ENCODE data around the gene HOXA3. TPM values are rescaled to one million over a fixed set of nuclear protein-coding genes. Genes with fewer than 3 reads are reported as not detected.

The HOXA3 gene
- total RNA-seq, 1 experiment from 2014 or later: 50.5 TPM

- TF ChIP-seq, protein P1, sequence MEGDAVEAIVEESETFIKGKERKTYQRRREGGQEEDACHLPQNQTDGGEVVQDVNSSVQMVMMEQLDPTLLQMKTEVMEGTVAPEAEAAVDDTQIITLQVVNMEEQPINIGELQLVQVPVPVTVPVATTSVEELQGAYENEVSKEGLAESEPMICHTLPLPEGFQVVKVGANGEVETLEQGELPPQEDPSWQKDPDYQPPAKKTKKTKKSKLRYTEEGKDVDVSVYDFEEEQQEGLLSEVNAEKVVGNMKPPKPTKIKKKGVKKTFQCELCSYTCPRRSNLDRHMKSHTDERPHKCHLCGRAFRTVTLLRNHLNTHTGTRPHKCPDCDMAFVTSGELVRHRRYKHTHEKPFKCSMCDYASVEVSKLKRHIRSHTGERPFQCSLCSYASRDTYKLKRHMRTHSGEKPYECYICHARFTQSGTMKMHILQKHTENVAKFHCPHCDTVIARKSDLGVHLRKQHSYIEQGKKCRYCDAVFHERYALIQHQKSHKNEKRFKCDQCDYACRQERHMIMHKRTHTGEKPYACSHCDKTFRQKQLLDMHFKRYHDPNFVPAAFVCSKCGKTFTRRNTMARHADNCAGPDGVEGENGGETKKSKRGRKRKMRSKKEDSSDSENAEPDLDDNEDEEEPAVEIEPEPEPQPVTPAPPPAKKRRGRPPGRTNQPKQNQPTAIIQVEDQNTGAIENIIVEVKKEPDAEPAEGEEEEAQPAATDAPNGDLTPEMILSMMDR (conservative IDR thresholded peaks at IDR 0.05): no peak
- TF ChIP-seq EZH2 (IDR thresholded peaks at IDR 0.05; ENCODE audit: low read depth): no peak
- Histone ChIP-seq H3K27ac (0 out of 2 replicates have a peak overlapping the region, but pooled peaks have one; percentile 4), H3F3A (ENCODE audit: insufficient read depth, low read depth) (peaks cover 53% of the 10 kb centered on the region), H3K9me2 (ENCODE audit: insufficient read depth) (no peaks in the 10 kb centered on the region), H3K79me2 (ENCODE audit: low read depth) (peaks cover 74% of the 10 kb centered on the region), H3K4me2 (no peak overlapping the region), H3K4me1 (replicated peaks; ENCODE audit: insufficient read depth) (peaks cover 29% of the 10 kb centered on the region), H3K9me3 (ENCODE audit: insufficient read depth, low read depth) (no peaks in the 10 kb centered on the region), H3K36me3 (ENCODE audit: low read depth) (peaks cover 41% of the 10 kb centered on the region), H3K4me3 (no peak overlapping the region), H2AFZ (no peak overlapping the region), H3K27me3 (ENCODE audit: insufficient read depth, low read depth) (no peaks in the 10 kb centered on the region), H4K20me1 (ENCODE audit: insufficient read depth) (no peaks in the 10 kb centered on the region)
- intact Hi-C loops (cut with micrococcal nuclease; ENCODE audit: unreplicated experiment): no loop called here
- DNase-seq: no peak
- no TSS peak for BruUV-seq (replicated peaks)
- POLR2A ChIA-PET (ENCODE audit: unreplicated experiment): interaction anchor here (0.5 kb wide), 1 partner anchor 10 kb away, joined by 4 read pairs; no protein-coding TSS in a partner anchor
- CTCF ChIA-PET: interaction anchor here (0.5 kb wide), 1 partner anchor 60 kb away, joined by 4 read pairs; no protein-coding TSS in a partner anchor
Observed at GRCh38 chr7:27108390-27109127, 43.8 kb downstream of the HOXA3 start.

- Histone ChIP-seq H3K27ac (no peak overlapping the region), H2AFZ (no peak overlapping the region), H3K4me3 (no peak overlapping the region), H3K79me2 (ENCODE audit: low read depth) (peaks cover 65% of the 10 kb centered on the region), H3K36me3 (ENCODE audit: low read depth) (peaks cover 41% of the 10 kb centered on the region), H3K4me1 (replicated peaks; ENCODE audit: insufficient read depth) (peaks cover 29% of the 10 kb centered on the region), H3K4me2 (no peak overlapping the region), H4K20me1 (ENCODE audit: insufficient read depth) (no peaks in the 10 kb centered on the region), H3F3A (ENCODE audit: insufficient read depth, low read depth) (peaks cover 46% of the 10 kb centered on the region), H3K9me3 (ENCODE audit: insufficient read depth, low read depth) (no peaks in the 10 kb centered on the region), H3K27me3 (ENCODE audit: insufficient read depth, low read depth) (no peaks in the 10 kb centered on the region), H3K9me2 (ENCODE audit: insufficient read depth) (no peaks in the 10 kb centered on the region)
- ChIA-PET CTCF (no interaction called here), POLR2A (ENCODE audit: unreplicated experiment) (no interaction called here)
- TF ChIP-seq EZH2 (IDR thresholded peaks at IDR 0.05; ENCODE audit: low read depth): no peak
- TF ChIP-seq, protein P1 (conservative IDR thresholded peaks at IDR 0.05): no peak
- no TSS peak for BruUV-seq (replicated peaks)
- intact Hi-C loops (cut with micrococcal nuclease; ENCODE audit: unreplicated experiment): no loop called here
- no peak for DNase-seq
Observed at GRCh38 chr7:27107391-27108381, 44.7 kb downstream of the HOXA3 start.

GRCh38 chr7:27106901-27107240, 45.5 kb downstream of the HOXA3 start:
- CTCF ChIA-PET: no interaction called here
- peaks cover 23% of the 10 kb centered on the region for H3K4me1 ChIP-seq (replicated peaks; ENCODE audit: insufficient read depth)

More at GRCh38 chr7:27106901-27107240, 45.5 kb downstream of the HOXA3 start:
- Histone ChIP-seq H3K27ac (no peak overlapping the region), H3K4me3 (no peak overlapping the region), H3K4me2 (no peak overlapping the region), H3K79me2 (ENCODE audit: low read depth) (peaks cover 57% of the 10 kb centered on the region), H3F3A (ENCODE audit: insufficient read depth, low read depth) (peaks cover 37% of the 10 kb centered on the region), H3K36me3 (ENCODE audit: low read depth) (peaks cover 34% of the 10 kb centered on the region), H3K9me3 (ENCODE audit: insufficient read depth, low read depth) (no peaks in the 10 kb centered on the region), H3K27me3 (ENCODE audit: insufficient read depth, low read depth) (no peaks in the 10 kb centered on the region), H4K20me1 (ENCODE audit: insufficient read depth) (no peaks in the 10 kb centered on the region), H2AFZ (no peak overlapping the region), H3K9me2 (ENCODE audit: insufficient read depth) (no peaks in the 10 kb centered on the region)
- BruUV-seq (replicated peaks): no TSS peak
- POLR2A ChIA-PET (ENCODE audit: unreplicated experiment): no interaction called here
- TF ChIP-seq, protein P1 (conservative IDR thresholded peaks at IDR 0.05): no peak
- TF ChIP-seq EZH2 (IDR thresholded peaks at IDR 0.05; ENCODE audit: low read depth): no peak
- DNase-seq: no peak
- intact Hi-C loops (cut with micrococcal nuclease; ENCODE audit: unreplicated experiment): no loop called here
